Cardiac fibroblast (primary cell): ENCODE results near the gene SLC29A3.

Source experiments
- DNase-seq, 2 donors: peaks; one replicate each; pipeline versions ENCODE4 v3.0.0 to v3.0.0-alpha.2; 2010; ENCODE audit warnings: low read depth in 2 of 2
- H3K4me3 ChIP-seq, 2 donors: replicated peaks in 1 of 2; 1 replicate in 1 of 2; 2 replicates in 1 of 2; pipeline ENCODE4 v1.5.1; 2011; ENCODE audit warnings: low read depth in 2 of 2, low read length in 2 of 2, mild to moderate bottlenecking in 2 of 2, moderate library complexity in 1 of 2
- CTCF ChIP-seq: IDR thresholded peaks from one replicate; pipeline ENCODE4 v1.5.1; 2011; ENCODE audit warnings: low read depth, mild to moderate bottlenecking, low read length, inconsistent platforms

Gene SLC29A3

DNA sequence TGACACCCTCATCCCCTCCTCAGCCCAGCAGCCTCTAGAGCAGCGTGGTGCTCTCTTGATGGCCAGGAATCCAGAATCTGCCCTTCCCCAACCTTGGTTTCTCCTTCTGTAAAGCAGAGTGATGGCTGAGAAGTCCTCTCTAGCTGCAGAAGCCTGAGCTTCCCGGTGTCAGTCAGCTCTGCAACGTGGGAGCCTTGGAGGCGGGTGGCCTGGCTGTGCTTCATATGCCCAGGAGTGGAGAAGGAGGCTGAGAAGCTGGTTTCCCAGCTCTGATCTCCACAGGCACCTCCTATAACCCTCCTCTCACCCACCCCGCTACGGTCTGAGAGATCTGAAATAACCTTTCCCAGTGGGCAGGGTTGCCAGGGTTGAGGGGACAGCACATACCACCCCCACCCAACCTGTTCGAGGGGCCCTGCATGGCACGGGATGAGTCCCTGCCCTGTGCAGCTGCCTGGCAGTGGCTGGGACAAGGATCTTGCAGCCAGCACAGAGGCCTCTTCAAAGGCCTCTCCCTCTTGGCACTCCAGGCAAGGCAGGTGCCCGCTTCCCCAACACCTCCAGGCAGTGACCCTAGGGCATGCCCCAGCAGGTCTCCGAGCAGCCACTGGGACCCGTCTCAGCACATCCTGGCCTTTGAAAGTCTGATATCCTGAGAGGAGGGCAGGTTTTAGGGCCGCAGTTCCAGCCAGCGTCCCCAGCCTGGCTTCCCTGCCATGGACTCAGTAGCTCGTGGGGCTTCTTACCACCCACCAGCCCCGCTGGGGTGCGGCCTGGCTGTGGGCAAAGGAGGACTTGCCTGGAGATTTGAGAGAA lies 18.3 kb upstream of the SLC29A3 start:
- no peak for TF ChIP-seq CTCF
- H3K4me3 ChIP-seq: no peak overlapping the region
- no peak for DNase-seq

DNA sequence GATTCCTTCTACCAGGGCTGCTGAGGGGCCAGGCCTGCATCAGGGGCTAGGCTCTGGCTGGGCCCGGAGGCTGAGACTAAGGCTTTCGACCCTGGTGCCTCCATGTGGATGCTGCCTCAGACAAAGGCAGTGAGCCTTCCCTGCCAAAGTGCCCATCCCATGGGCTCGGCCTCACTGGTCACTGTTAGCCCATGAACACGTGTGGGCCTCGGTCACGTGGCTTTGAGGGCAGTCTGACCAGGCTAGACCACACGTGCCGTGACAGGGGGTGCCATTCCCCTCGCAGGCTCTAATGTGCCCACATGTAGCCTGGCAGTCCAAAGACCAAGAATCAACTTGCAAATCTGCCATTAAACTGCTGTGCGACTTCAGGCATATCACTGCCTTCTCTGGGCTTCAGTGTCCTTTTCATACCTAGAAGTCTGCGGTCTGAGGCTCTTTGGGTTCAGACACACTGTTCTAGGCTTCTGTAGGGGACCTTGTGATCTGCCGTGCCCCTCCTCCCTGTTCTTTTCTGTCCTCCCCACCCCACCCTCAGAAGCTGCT lies 17.6 kb upstream of the SLC29A3 start:
- no peak for TF ChIP-seq CTCF
- no peak for DNase-seq
- no peak overlapping the region for H3K4me3 ChIP-seq

- TF ChIP-seq CTCF: no peak
- no peak overlapping the region for H3K4me3 ChIP-seq
- DNase-seq: no peak
These were observed 16.6 kb upstream of the SLC29A3 start for GRCh38 chr10:71302451-71302850.

GRCh38 chr10:71302874-71303568 lies 16.0 kb upstream of the SLC29A3 start:
- peak; percentile 66 to 70 for DNase-seq
- no peak overlapping the region for H3K4me3 ChIP-seq

DNA sequence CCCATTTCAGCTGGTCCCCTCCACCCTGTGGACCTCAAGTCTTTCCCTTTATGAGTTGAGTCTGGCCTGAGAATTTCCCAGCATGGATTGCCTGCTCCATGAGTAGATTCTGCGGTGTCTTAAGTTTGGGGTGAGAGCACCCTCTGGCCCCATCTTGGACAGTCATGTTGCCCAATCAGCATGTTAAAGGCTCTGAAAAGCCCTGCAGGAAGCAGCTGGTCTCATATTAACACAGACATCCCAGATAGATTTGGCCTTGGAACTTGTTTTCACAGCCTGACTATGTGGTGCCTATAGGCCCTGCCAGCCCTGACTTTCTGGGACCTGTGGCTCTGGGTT lies 15.5 kb upstream of the SLC29A3 start:
- no peak for TF ChIP-seq CTCF
- DNase-seq: no peak
- no peak overlapping the region for H3K4me3 ChIP-seq

More at GRCh38 chr10:71302874-71303568, 16.0 kb upstream of the SLC29A3 start:
- TF ChIP-seq CTCF: peak; percentile 47

DNA sequence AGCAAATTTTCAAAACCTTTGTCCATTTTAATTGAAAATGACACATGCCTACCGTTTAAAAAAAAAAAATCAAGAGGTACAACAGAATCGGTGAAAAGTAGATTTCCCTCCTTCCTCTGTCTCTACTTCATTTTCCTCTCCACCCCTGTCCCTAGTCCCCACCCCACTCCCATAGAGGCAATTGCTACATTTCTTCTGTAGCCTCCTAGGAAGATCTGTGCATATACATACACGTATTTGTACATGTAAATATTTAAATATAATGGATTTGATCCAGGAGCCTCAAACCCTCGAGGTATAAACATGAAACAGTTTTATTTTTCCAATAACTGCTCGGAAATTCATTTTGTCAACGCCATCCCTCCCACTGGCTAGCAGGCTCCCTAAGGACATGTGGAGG lies 14.1 kb upstream of the SLC29A3 start:
- H3K4me3 ChIP-seq: no peak overlapping the region
- TF ChIP-seq CTCF: no peak
- no peak for DNase-seq
